WERI-Rb-1 (cell line): ENCODE data around the gene FRMD4B.

ENCODE experiments used
- DNase-seq: peaks from one replicate; pipeline ENCODE4 v3.0.0-alpha.2; 2020
- H3K27ac ChIP-seq: fragments of 250-450 bp; sonication (Bioruptor Pico); 2 replicates; pipeline ENCODE4 v1.5.1; 2020; ENCODE audit warnings: mild to moderate bottlenecking, moderate library complexity
- H3K27me3 ChIP-seq: fragments of 250-450 bp; sonication (Bioruptor Pico); 2 replicates; pipeline ENCODE4 v1.5.1; 2021; ENCODE audit warnings: mild to moderate bottlenecking, low read depth, moderate library complexity; ENCODE audit not compliant: insufficient read depth, severe bottlenecking
- H3K36me3 ChIP-seq: fragments of 250-450 bp; sonication (Bioruptor Pico); 2 replicates; pipeline ENCODE4 v1.5.1; 2020; ENCODE audit warnings: mild to moderate bottlenecking, moderate library complexity
- H3K4me3 ChIP-seq: 2 replicates; pipeline ENCODE4 v1.5.1; 2011; ENCODE audit warnings: low read depth, mild to moderate bottlenecking, control low read depth, low read length
- H3K9me3 ChIP-seq: fragments of 250-450 bp; sonication (Bioruptor Pico); 2 replicates; pipeline ENCODE4 v1.5.1; 2021; ENCODE audit warnings: mild to moderate bottlenecking, moderate library complexity; ENCODE audit not compliant: severe bottlenecking
- CTCF ChIP-seq: IDR thresholded peaks from 2 replicates; pipeline ENCODE4 v1.5.1; 2011; ENCODE audit warnings: low read depth, mild to moderate bottlenecking, control low read depth, inconsistent platforms, low read length

Gene FRMD4B

GRCh38 chr3:69162308-69162980, 223.4 kb downstream of the FRMD4B start:
- no peak for DNase-seq
- no peaks in the 10 kb centered on the region for H3K27me3 ChIP-seq
- no peak overlapping the region for H3K27ac ChIP-seq
- H3K36me3 ChIP-seq, result no peaks in the 10 kb centered on the region
- no peak overlapping the region for H3K4me3 ChIP-seq
- no peaks in the 10 kb centered on the region for H3K9me3 ChIP-seq
- TF ChIP-seq CTCF, result no peak

- no peak overlapping the region for H3K27ac ChIP-seq
- DNase-seq, result peak; percentile 9
- no peak overlapping the region for H3K4me3 ChIP-seq
- no peaks in the 10 kb centered on the region for H3K36me3 ChIP-seq
- TF ChIP-seq CTCF, result peak; percentile 69
- H3K27me3 ChIP-seq, result no peaks in the 10 kb centered on the region
- no peaks in the 10 kb centered on the region for H3K9me3 ChIP-seq
Measured at GRCh38 chr3:69161587-69162307, 224.1 kb downstream of the FRMD4B start.

- H3K27me3 ChIP-seq, result no peaks in the 10 kb centered on the region
- H3K27ac ChIP-seq, result no peak overlapping the region
- no peak for TF ChIP-seq CTCF
- H3K36me3 ChIP-seq, result no peaks in the 10 kb centered on the region
- no peak for DNase-seq
- H3K4me3 ChIP-seq, result no peak overlapping the region
- H3K9me3 ChIP-seq, result no peaks in the 10 kb centered on the region
Measured at GRCh38 chr3:69160525-69160924, 225.4 kb downstream of the FRMD4B start.

GRCh38 chr3:69160107-69160506, 225.8 kb downstream of the FRMD4B start:
- no peak for DNase-seq
- Histone ChIP-seq H3K9me3 (no peaks in the 10 kb centered on the region), H3K27ac (no peak overlapping the region), H3K27me3 (no peaks in the 10 kb centered on the region), H3K36me3 (no peaks in the 10 kb centered on the region), H3K4me3 (no peak overlapping the region)
- no peak for TF ChIP-seq CTCF

- no peaks in the 10 kb centered on the region for H3K9me3 ChIP-seq
- no peak for DNase-seq
- no peak overlapping the region for H3K27ac ChIP-seq
- H3K4me3 ChIP-seq, result no peak overlapping the region
- H3K27me3 ChIP-seq, result no peaks in the 10 kb centered on the region
- TF ChIP-seq CTCF, result no peak
- no peaks in the 10 kb centered on the region for H3K36me3 ChIP-seq
Measured at GRCh38 chr3:69149586-69149985, 236.3 kb downstream of the FRMD4B start.

- Histone ChIP-seq H3K36me3 (no peaks in the 10 kb centered on the region), H3K4me3 (no peak overlapping the region), H3K9me3 (no peaks in the 10 kb centered on the region), H3K27me3 (no peaks in the 10 kb centered on the region), H3K27ac (no peak overlapping the region)
- no peak for DNase-seq
- TF ChIP-seq CTCF, result no peak
Measured at GRCh38 chr3:69145688-69146087, 240.2 kb downstream of the FRMD4B start.
